Measurements from ENCODE around the gene MGAT3.

DNA sequence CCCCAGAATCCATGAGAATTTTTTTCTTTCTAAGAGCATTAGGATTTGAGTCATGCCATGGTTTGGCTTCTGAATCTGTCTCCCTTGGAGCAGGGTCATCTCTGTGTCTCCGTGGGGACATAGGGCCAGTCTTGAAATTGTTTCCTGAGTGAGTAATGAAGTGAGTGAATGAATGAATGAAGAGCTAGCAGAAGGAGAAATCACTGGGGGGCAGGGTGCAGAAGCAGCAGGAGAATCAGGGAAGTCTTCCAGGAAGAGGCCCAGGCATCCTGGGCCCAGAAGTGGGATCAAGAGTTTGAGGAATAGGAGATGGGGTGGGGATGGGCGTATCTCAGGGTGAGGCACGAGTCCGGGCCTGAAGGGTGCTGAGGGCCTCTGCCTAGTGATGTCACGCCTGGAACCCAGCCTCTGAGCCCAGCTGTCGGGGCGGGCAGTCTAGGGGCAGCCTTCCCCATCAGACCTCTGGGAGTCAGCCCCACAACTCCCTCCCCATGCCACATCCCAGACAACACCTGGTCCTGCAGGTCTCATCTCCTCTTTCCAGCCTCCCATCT lies 12.5 kb upstream of the MGAT3 start:
- TF ChIP-seq, protein P1, sequence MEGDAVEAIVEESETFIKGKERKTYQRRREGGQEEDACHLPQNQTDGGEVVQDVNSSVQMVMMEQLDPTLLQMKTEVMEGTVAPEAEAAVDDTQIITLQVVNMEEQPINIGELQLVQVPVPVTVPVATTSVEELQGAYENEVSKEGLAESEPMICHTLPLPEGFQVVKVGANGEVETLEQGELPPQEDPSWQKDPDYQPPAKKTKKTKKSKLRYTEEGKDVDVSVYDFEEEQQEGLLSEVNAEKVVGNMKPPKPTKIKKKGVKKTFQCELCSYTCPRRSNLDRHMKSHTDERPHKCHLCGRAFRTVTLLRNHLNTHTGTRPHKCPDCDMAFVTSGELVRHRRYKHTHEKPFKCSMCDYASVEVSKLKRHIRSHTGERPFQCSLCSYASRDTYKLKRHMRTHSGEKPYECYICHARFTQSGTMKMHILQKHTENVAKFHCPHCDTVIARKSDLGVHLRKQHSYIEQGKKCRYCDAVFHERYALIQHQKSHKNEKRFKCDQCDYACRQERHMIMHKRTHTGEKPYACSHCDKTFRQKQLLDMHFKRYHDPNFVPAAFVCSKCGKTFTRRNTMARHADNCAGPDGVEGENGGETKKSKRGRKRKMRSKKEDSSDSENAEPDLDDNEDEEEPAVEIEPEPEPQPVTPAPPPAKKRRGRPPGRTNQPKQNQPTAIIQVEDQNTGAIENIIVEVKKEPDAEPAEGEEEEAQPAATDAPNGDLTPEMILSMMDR (IDR thresholded peaks at IDR 0.05; ENCODE audit: poor library complexity, severe bottlenecking): no peak
- TF ChIP-seq EP300 (conservative IDR thresholded peaks at IDR 0.05; ENCODE audit: poor library complexity, severe bottlenecking): no peak
- TF ChIP-seq POLR2AphosphoS5 (IDR thresholded peaks at IDR 0.05): no peak
- no peak for TF ChIP-seq RAD21 (conservative IDR thresholded peaks at IDR 0.05)
- TF ChIP-seq SMC3 (conservative IDR thresholded peaks at IDR 0.05; ENCODE audit: poor library complexity): no peak
- TF ChIP-seq EZH2 (IDR thresholded peaks at IDR 0.05; ENCODE audit: borderline replicate concordance, insufficient read depth, low read length, poor library complexity, severe bottlenecking): no peak
- no peak for TF ChIP-seq MXI1 (conservative IDR thresholded peaks at IDR 0.05; ENCODE audit: poor library complexity, severe bottlenecking)
- TF ChIP-seq, protein P2, sequence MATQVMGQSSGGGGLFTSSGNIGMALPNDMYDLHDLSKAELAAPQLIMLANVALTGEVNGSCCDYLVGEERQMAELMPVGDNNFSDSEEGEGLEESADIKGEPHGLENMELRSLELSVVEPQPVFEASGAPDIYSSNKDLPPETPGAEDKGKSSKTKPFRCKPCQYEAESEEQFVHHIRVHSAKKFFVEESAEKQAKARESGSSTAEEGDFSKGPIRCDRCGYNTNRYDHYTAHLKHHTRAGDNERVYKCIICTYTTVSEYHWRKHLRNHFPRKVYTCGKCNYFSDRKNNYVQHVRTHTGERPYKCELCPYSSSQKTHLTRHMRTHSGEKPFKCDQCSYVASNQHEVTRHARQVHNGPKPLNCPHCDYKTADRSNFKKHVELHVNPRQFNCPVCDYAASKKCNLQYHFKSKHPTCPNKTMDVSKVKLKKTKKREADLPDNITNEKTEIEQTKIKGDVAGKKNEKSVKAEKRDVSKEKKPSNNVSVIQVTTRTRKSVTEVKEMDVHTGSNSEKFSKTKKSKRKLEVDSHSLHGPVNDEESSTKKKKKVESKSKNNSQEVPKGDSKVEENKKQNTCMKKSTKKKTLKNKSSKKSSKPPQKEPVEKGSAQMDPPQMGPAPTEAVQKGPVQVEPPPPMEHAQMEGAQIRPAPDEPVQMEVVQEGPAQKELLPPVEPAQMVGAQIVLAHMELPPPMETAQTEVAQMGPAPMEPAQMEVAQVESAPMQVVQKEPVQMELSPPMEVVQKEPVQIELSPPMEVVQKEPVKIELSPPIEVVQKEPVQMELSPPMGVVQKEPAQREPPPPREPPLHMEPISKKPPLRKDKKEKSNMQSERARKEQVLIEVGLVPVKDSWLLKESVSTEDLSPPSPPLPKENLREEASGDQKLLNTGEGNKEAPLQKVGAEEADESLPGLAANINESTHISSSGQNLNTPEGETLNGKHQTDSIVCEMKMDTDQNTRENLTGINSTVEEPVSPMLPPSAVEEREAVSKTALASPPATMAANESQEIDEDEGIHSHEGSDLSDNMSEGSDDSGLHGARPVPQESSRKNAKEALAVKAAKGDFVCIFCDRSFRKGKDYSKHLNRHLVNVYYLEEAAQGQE (IDR thresholded peaks at IDR 0.05; ENCODE audit: borderline replicate concordance): no peak

Measured in neural cell (in vitro differentiated cells).